ENCODE data around the gene TUBA1C.

Gene TUBA1C

GRCh38 chr12:49288412-49288853 is 23.6 kb downstream of the TUBA1C start:
- DNase-seq (ENCODE audit: low read depth), result peak; percentile 42
- no peak overlapping the region for H3K4me3 ChIP-seq (ENCODE audit: low read length)
- TF ChIP-seq CTCF (conservative IDR thresholded peaks at IDR 0.05; ENCODE audit: low read length), result peak; percentile 82

GRCh38 chr12:49288922-49289555 is 24.2 kb downstream of the TUBA1C start:
- no peak overlapping the region for H3K4me3 ChIP-seq (ENCODE audit: low read length)
- no peak for DNase-seq (ENCODE audit: low read depth)
- no peak for TF ChIP-seq CTCF (conservative IDR thresholded peaks at IDR 0.05; ENCODE audit: low read length)

GRCh38 chr12:49292729-49293055 is 27.8 kb downstream of the TUBA1C start:
- H3K4me3 ChIP-seq (ENCODE audit: low read length), result no peak overlapping the region
- no peak for TF ChIP-seq CTCF (conservative IDR thresholded peaks at IDR 0.05; ENCODE audit: low read length)
- DNase-seq (ENCODE audit: low read depth), result no peak

- no peak overlapping the region for H3K4me3 ChIP-seq (ENCODE audit: low read length)
- no peak for TF ChIP-seq CTCF (conservative IDR thresholded peaks at IDR 0.05; ENCODE audit: low read length)
- no peak for DNase-seq (ENCODE audit: low read depth)
These were observed 28.4 kb downstream of the TUBA1C start for GRCh38 chr12:49293056-49293956.

- no peak for DNase-seq (ENCODE audit: low read depth)
- no peak overlapping the region for H3K4me3 ChIP-seq (ENCODE audit: low read length)
- no peak for TF ChIP-seq CTCF (conservative IDR thresholded peaks at IDR 0.05; ENCODE audit: low read length)
These were observed 29.4 kb downstream of the TUBA1C start for GRCh38 chr12:49294086-49294803.

GRCh38 chr12:49294804-49295081 is 29.9 kb downstream of the TUBA1C start:
- H3K4me3 ChIP-seq (ENCODE audit: low read length), result no peak overlapping the region
- TF ChIP-seq CTCF (conservative IDR thresholded peaks at IDR 0.05; ENCODE audit: low read length), result no peak
- DNase-seq (ENCODE audit: low read depth), result no peak

All from AG10803 (cell line).